Measurements from ENCODE around the gene STAT5B. TPM values are rescaled to one million over a fixed set of nuclear protein-coding genes. Genes with fewer than 3 reads are reported as not detected.

The STAT5B gene
- total and polyA plus RNA-seq, 9 of the 15 experiments (the other 6 are each of a cell fraction or from before 2014, with no cell fraction given), result 20.8 to 176 (median 92.4) TPM

- TF ChIP-seq TEAD4 (IDR thresholded peaks at IDR 0.05; ENCODE audit: low read length) (peak; percentile 60), TEAD4 (CRISPR knock-in tag; IDR thresholded peaks at IDR 0.05; ENCODE audit: borderline replicate concordance) (no peak), LCOR (CRISPR knock-in tag; IDR thresholded peaks at IDR 0.05) (no peak), ZFP1 (CRISPR knock-in tag; IDR thresholded peaks at IDR 0.05) (no peak), PCBP1 (IDR thresholded peaks at IDR 0.05; ENCODE audit: low read depth, low read length, poor library complexity, severe bottlenecking) (no peak), SMARCA4 (IDR thresholded peaks at IDR 0.05) (peak; percentile 47), ZNF444 (CRISPR knock-in tag; IDR thresholded peaks at IDR 0.05) (no peak), ZNF24 (IDR thresholded peaks at IDR 0.05) (no peak), ZNF696 (CRISPR knock-in tag; conservative IDR thresholded peaks at IDR 0.05) (no peak), TAF7 (tag; IDR thresholded peaks at IDR 0.05) (no peak), CREB1 (IDR thresholded peaks at IDR 0.05) (0 out of 2 replicates have a peak, but pooled peaks have one; percentile 15), CREB1 (CRISPR knock-in tag; IDR thresholded peaks at IDR 0.05) (no peak), ZNF124 (CRISPR knock-in tag; IDR thresholded peaks at IDR 0.05) (no peak), CBX8 (IDR thresholded peaks at IDR 0.05; ENCODE audit: borderline replicate concordance, extremely low read depth, low read depth, low read length, poor library complexity, severe bottlenecking) (no peak), IRF1 (CRISPR knock-in tag; IDR thresholded peaks at IDR 0.05; ENCODE audit: borderline replicate concordance) (no peak), ARID2 (IDR thresholded peaks at IDR 0.05) (no peak), PKNOX1 (IDR thresholded peaks at IDR 0.05) (peak; percentile 69), RBM39 (optimal IDR thresholded peaks at IDR 0.05; ENCODE audit: low read depth, low read length) (no peak), ZNF354B (CRISPR knock-in tag; IDR thresholded peaks at IDR 0.05) (no peak), FOXJ2 (tag; IDR thresholded peaks at IDR 0.05) (no peak), ZFP36 (IDR thresholded peaks at IDR 0.05; ENCODE audit: low read depth, low read length, partially characterized antibody) (no peak)
- TF ChIP-seq, protein P1, sequence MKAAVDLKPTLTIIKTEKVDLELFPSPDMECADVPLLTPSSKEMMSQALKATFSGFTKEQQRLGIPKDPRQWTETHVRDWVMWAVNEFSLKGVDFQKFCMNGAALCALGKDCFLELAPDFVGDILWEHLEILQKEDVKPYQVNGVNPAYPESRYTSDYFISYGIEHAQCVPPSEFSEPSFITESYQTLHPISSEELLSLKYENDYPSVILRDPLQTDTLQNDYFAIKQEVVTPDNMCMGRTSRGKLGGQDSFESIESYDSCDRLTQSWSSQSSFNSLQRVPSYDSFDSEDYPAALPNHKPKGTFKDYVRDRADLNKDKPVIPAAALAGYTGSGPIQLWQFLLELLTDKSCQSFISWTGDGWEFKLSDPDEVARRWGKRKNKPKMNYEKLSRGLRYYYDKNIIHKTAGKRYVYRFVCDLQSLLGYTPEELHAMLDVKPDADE (conservative IDR thresholded peaks at IDR 0.05; ENCODE audit: control insufficient read depth, low read depth, low read length), result no peak
- TF ChIP-seq, protein P2, sequence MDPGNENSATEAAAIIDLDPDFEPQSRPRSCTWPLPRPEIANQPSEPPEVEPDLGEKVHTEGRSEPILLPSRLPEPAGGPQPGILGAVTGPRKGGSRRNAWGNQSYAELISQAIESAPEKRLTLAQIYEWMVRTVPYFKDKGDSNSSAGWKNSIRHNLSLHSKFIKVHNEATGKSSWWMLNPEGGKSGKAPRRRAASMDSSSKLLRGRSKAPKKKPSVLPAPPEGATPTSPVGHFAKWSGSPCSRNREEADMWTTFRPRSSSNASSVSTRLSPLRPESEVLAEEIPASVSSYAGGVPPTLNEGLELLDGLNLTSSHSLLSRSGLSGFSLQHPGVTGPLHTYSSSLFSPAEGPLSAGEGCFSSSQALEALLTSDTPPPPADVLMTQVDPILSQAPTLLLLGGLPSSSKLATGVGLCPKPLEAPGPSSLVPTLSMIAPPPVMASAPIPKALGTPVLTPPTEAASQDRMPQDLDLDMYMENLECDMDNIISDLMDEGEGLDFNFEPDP (CRISPR knock-in tag; IDR thresholded peaks at IDR 0.05), result no peak
Observed at GRCh38 chr17:42311240-42312034, 35.2 kb upstream of the STAT5B start (continued).

All from K562 (cell line).